SH-SY5Y (cell line): ENCODE data around the gene MFAP2.

Experiments used
- GATA2 ChIP-seq: IDR thresholded peaks from 2 replicates; pipeline ENCODE4 v1.6.1; 2011; ENCODE audit warnings: mild to moderate bottlenecking, low read depth, low read length
- GATA3 ChIP-seq: IDR thresholded peaks from 2 replicates; pipeline ENCODE4 v1.6.1; 2011; ENCODE audit warnings: low read depth, mild to moderate bottlenecking, low read length, moderate library complexity

DNA sequence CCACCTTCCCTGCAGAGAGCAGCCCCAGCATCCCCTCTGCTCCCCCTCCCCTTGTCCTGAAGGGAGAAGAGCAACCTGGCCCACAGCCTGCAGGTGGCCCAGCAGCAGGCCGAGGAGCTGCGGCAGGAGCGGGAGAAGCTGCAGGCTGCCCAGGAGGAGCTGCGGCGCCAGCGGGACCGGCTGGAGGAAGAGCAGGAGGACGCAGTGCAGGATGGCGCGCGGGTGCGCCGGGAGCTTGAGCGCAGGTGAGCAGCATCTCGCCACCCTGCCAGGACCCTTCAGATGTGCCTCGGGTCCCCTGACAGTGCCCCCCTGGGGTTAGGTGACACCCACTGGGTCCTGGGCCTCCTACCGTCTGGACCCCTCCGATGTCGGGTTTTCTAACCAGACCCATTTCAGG, 36.4 kb downstream of the MFAP2 start:
- TF ChIP-seq GATA2 (no peak), GATA3 (no peak)
